ENCODE measurements around the gene ETV6.

Gene ETV6

GRCh38 chr12:11798006-11798708 is 148.7 kb downstream of the ETV6 start:
- no peak for TF ChIP-seq CTCF (IDR thresholded peaks at IDR 0.05)

GRCh38 chr12:11798856-11799501 is 149.5 kb downstream of the ETV6 start:
- TF ChIP-seq CTCF (IDR thresholded peaks at IDR 0.05) = no peak

GRCh38 chr12:11799502-11799873 is 150.0 kb downstream of the ETV6 start:
- no peak for TF ChIP-seq CTCF (IDR thresholded peaks at IDR 0.05)

GRCh38 chr12:11801643-11802042 is 152.2 kb downstream of the ETV6 start:
- no peak for TF ChIP-seq CTCF (IDR thresholded peaks at IDR 0.05)

- TF ChIP-seq CTCF (IDR thresholded peaks at IDR 0.05) = no peak
Observed at GRCh38 chr12:11804130-11804529, 154.7 kb downstream of the ETV6 start.

- no peak for TF ChIP-seq CTCF (IDR thresholded peaks at IDR 0.05)
Observed at GRCh38 chr12:11805043-11805442, 155.6 kb downstream of the ETV6 start.

GRCh38 chr12:11805680-11806079 is 156.2 kb downstream of the ETV6 start:
- no peak for TF ChIP-seq CTCF (IDR thresholded peaks at IDR 0.05)
